Measurements from ENCODE around the gene RNF125.

RNF125 gene

DNA sequence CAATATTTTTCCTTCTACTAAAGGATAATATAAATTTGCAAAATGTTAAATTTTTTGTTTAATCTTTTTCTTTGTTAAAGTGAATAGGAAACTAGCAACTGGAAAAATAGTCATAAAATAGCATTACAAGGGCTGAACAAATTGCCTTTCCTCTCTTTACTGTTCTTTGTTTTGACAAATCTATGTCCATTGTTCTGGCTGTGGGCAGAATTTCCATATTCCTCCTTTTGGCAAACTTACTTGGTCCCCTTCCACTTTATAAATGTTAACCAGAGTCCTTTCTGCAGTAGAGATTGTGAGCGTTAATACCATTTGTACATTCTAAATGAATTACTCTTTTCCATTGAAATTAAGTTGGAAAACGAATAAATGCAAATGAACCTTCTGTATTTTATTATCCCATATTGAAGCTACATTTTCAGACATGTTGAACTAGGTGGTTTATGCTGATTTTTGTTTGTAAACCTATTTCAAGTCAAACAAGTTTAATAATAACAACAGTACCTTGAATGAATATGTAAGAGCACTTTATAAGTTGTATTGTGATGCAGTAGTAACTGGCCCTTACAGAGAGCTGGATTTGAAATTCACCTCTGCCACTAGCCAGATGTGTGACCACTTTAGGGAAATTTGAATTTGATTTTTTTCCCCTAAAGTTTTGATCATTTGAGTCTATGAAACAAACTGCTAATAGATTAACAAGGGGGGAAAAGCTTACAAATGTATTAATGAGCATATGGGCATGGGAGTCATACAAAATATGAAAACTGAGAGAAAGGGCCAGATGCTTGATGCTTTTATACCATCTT, 3.3 kb downstream of the RNF125 start:
- Histone ChIP-seq H3K9me3 (ENCODE audit: control insufficient read depth in 5 of 5, low read length in 5 of 5) (no peaks in the 10 kb centered on the region), H3K4me1 (ENCODE audit: control insufficient read depth in 5 of 5, insufficient read depth in 5 of 5, low read length in 5 of 5) (peaks cover 0 to 45% (median 42%) of the 10 kb centered on the region in 5 donors), H3K27me3 (ENCODE audit: control insufficient read depth in 5 of 5, insufficient read depth in 4 of 5, low read length in 5 of 5) (no peaks in the 10 kb centered on the region), H3K4me3 (ENCODE audit: low read depth in 1 of 5, low read length in 5 of 5) (no peak overlapping the region), H3K27ac (ENCODE audit: low read depth, low read length) (no peak overlapping the region), H3K9ac (ENCODE audit: low read length in 5 of 5) (peak overlapping the region in 1 of 5 donors; percentile 30), H3K36me3 (ENCODE audit: control insufficient read depth in 5 of 5, insufficient read depth in 5 of 5, low read length in 5 of 5) (no peaks in the 10 kb centered on the region)

DNA sequence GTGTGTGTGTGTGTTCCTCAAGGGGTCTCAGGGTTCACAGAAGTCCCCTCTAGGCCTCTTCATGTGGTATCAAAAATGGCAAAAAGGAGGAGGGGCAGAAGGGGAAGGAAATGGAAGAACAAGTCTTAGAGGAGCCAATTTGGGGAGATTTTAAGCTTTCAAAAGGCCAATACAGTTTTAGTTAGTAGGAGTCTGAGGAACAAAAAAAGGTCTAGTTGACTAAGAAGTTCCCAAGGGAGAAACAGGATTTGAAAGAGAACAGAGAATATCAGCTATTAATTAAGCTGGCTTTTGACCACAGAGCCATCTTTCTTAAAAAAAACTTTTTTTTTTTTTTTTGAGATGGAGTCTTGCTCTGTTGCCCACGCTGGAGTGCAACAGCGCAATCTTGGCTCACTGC, 7.1 kb downstream of the RNF125 start:
- Histone ChIP-seq H3K36me3 (ENCODE audit: control insufficient read depth in 5 of 5, insufficient read depth in 5 of 5, low read length in 5 of 5) (peaks cover 0 to under 1% (median 0%) of the 10 kb centered on the region in 5 donors), H3K9me3 (ENCODE audit: control insufficient read depth in 5 of 5, low read length in 5 of 5) (no peaks in the 10 kb centered on the region), H3K4me1 (ENCODE audit: control insufficient read depth in 5 of 5, insufficient read depth in 5 of 5, low read length in 5 of 5) (peaks cover 0 to 23% (median 13%) of the 10 kb centered on the region in 5 donors), H3K4me3 (ENCODE audit: low read depth in 1 of 5, low read length in 5 of 5) (no peak overlapping the region), H3K27ac (ENCODE audit: low read depth, low read length) (no peak overlapping the region), H3K27me3 (ENCODE audit: control insufficient read depth in 5 of 5, insufficient read depth in 4 of 5, low read length in 5 of 5) (no peaks in the 10 kb centered on the region), H3K9ac (ENCODE audit: low read length in 5 of 5) (no peak overlapping the region)

DNA sequence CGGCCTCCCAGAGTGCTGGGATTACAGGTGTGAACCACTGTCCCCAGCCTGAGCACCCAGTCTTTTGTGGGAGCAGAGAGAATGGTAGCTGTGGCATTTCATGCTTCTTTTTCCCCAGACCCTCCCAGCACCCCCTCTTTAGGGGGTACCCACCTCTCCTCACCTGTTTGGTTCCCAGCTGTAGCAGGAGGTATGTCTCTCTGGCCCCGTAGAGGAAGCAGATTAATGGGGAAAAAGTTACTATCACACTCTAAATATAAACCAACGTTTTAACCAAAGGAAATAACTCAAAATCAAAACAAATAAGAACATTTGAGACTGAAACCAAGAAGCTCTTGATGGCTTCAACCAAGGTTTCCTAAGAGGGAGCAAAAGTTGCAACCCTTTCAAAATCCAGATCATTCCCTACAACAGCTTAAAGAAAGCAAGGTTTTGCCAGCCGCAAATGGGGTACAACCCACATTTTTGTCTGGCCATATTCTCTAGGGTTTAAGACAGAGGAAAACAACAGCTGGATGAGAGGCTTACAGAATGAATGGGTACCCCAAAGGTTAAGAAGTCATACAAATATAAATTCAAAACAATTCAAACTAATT, 8.0 kb downstream of the RNF125 start:
- H3K27ac ChIP-seq (ENCODE audit: low read depth, low read length) = no peak overlapping the region
- no peaks in the 10 kb centered on the region for H3K9me3 ChIP-seq (ENCODE audit: control insufficient read depth in 5 of 5, low read length in 5 of 5)
- no peak overlapping the region for H3K9ac ChIP-seq (ENCODE audit: low read length in 5 of 5)
- peaks cover 0 to 4% (median 4%) of the 10 kb centered on the region in 5 donors for H3K36me3 ChIP-seq (ENCODE audit: control insufficient read depth in 5 of 5, insufficient read depth in 5 of 5, low read length in 5 of 5)
- peaks cover 0 to 16% (median 12%) of the 10 kb centered on the region in 5 donors for H3K4me1 ChIP-seq (ENCODE audit: control insufficient read depth in 5 of 5, insufficient read depth in 5 of 5, low read length in 5 of 5)
- H3K4me3 ChIP-seq (ENCODE audit: low read depth in 1 of 5, low read length in 5 of 5) = no peak overlapping the region
- no peaks in the 10 kb centered on the region for H3K27me3 ChIP-seq (ENCODE audit: control insufficient read depth in 5 of 5, insufficient read depth in 4 of 5, low read length in 5 of 5)

DNA sequence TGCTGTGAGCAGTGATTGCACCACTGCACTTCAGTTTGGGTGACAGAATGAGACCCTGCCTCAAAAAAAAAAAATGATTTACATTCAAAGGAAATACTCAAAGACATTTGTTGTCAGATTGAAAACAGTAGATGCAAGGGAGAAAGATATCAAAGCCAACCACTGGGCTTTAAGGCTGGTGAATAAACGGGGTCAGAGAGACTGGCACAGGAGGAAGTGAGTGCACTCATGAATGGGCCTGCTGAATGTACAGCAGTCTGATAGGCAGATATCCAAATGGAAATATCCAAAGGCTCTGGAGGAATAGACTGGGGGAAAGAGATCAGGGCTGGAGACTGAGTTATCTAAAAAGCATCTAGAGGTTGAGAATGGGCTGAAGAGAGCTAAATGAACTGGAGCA, 10.9 kb downstream of the RNF125 start:
- Histone ChIP-seq H3K36me3 (ENCODE audit: control insufficient read depth in 5 of 5, insufficient read depth in 5 of 5, low read length in 5 of 5) (peaks cover 0 to 8% (median 7%) of the 10 kb centered on the region in 5 donors), H3K9me3 (ENCODE audit: control insufficient read depth in 5 of 5, low read length in 5 of 5) (no peaks in the 10 kb centered on the region), H3K4me3 (ENCODE audit: low read depth in 1 of 5, low read length in 5 of 5) (no peak overlapping the region), H3K9ac (ENCODE audit: low read length in 5 of 5) (no peak overlapping the region), H3K27me3 (ENCODE audit: control insufficient read depth in 5 of 5, insufficient read depth in 4 of 5, low read length in 5 of 5) (no peaks in the 10 kb centered on the region), H3K27ac (ENCODE audit: low read depth, low read length) (no peak overlapping the region), H3K4me1 (ENCODE audit: control insufficient read depth in 5 of 5, insufficient read depth in 5 of 5, low read length in 5 of 5) (peaks cover 0 to 12% (median 8%) of the 10 kb centered on the region in 5 donors)

DNA sequence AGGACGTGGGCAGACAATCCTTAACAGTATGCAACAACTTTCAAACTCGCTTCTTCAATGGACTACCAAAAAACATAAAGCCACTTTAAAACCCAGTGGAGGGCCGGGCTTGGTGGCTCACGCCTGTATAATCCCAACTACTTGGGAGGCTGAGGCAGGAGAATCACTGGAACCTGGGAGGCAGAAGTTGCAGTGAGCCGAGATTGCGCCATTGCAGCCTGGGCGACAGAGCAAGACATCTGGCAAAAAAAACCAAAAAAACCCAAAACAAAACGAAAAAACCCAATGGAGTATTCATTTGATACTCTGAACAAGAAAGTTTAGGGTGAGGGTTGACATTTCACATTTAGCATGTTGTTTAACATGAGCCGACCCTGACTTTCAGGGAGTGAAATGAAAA, 14.0 kb downstream of the RNF125 start:
- Histone ChIP-seq H3K36me3 (ENCODE audit: control insufficient read depth in 5 of 5, insufficient read depth in 5 of 5, low read length in 5 of 5) (peaks cover 0 to 16% (median 13%) of the 10 kb centered on the region in 5 donors), H3K9ac (ENCODE audit: low read length in 5 of 5) (no peak overlapping the region), H3K4me3 (ENCODE audit: low read depth in 1 of 5, low read length in 5 of 5) (no peak overlapping the region), H3K27me3 (ENCODE audit: control insufficient read depth in 5 of 5, insufficient read depth in 4 of 5, low read length in 5 of 5) (no peaks in the 10 kb centered on the region), H3K4me1 (ENCODE audit: control insufficient read depth in 5 of 5, insufficient read depth in 5 of 5, low read length in 5 of 5) (peaks cover 0 to 3% (median 0%) of the 10 kb centered on the region in 5 donors), H3K9me3 (ENCODE audit: control insufficient read depth in 5 of 5, low read length in 5 of 5) (no peaks in the 10 kb centered on the region), H3K27ac (ENCODE audit: low read depth, low read length) (no peak overlapping the region)

DNA sequence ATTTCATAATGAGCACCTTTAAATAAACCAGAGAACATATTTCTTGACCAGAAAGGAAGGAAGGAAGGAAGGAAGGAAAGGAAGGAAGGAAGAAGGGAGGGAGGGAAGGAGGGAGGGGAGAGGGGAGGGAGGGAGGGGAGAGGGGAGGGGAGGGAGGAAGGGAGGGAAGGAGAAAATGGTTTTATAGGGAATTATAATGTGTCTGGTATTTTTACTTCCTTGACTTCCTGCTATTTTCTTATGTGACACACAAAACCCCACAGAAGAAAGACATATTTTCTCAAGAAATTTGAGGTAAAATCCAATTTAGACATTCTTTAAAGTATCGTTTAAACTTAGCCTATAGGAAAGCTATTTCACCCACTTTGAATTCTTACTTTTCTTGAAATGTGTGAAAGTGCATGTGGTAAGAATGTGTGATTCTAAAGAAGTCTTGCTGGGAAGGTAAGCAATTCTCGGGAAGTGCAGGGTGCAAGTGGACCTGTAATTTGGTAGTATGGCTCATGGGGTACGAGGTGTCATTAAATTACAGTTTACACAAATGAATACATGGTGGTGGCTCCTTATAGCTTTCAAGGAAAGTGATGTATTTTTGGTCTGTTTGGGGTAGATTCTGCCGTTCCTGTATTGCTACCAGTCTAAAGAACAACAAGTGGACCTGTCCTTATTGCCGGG, 18.0 kb downstream of the RNF125 start:
- Histone ChIP-seq H3K4me1 (ENCODE audit: control insufficient read depth in 5 of 5, insufficient read depth in 5 of 5, low read length in 5 of 5) (peaks cover 0 to 6% (median 3%) of the 10 kb centered on the region in 5 donors), H3K27me3 (ENCODE audit: control insufficient read depth in 5 of 5, insufficient read depth in 4 of 5, low read length in 5 of 5) (no peaks in the 10 kb centered on the region), H3K4me3 (ENCODE audit: low read depth in 1 of 5, low read length in 5 of 5) (no peak overlapping the region), H3K36me3 (ENCODE audit: control insufficient read depth in 5 of 5, insufficient read depth in 5 of 5, low read length in 5 of 5) (peaks cover 4 to 23% (median 17%) of the 10 kb centered on the region in 5 donors), H3K9ac (ENCODE audit: low read length in 5 of 5) (no peak overlapping the region), H3K27ac (ENCODE audit: low read depth, low read length) (no peak overlapping the region), H3K9me3 (ENCODE audit: control insufficient read depth in 5 of 5, low read length in 5 of 5) (no peaks in the 10 kb centered on the region)

DNA sequence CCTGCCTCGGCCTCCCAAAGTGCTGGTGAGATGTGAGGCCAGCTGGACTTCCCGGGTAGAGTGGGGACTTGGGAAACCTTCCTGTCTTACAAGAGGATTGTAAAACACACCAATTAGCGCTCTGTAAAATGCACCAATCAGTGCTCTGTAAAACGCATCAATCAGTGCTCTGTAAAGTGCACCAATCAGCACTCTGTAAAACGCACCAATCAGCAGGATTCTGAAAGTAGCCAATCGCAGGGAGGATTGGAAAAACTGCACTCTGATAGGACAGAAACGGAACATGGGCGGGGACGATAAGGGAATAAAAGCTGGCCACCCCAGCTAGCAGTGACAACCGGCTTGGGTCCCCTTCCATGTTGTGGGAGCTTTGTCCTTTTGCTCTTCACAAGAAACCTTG, 19.0 kb downstream of the RNF125 start:
- Histone ChIP-seq H3K4me3 (ENCODE audit: low read depth in 1 of 5, low read length in 5 of 5) (no peak overlapping the region), H3K9me3 (ENCODE audit: control insufficient read depth in 5 of 5, low read length in 5 of 5) (no peaks in the 10 kb centered on the region), H3K36me3 (ENCODE audit: control insufficient read depth in 5 of 5, insufficient read depth in 5 of 5, low read length in 5 of 5) (peaks cover 4 to 27% (median 20%) of the 10 kb centered on the region in 5 donors), H3K9ac (ENCODE audit: low read length in 5 of 5) (no peak overlapping the region), H3K27ac (ENCODE audit: low read depth, low read length) (no peak overlapping the region), H3K4me1 (ENCODE audit: control insufficient read depth in 5 of 5, insufficient read depth in 5 of 5, low read length in 5 of 5) (peaks cover 0 to 7% (median 3%) of the 10 kb centered on the region in 5 donors), H3K27me3 (ENCODE audit: control insufficient read depth in 5 of 5, insufficient read depth in 4 of 5, low read length in 5 of 5) (no peaks in the 10 kb centered on the region)

DNA sequence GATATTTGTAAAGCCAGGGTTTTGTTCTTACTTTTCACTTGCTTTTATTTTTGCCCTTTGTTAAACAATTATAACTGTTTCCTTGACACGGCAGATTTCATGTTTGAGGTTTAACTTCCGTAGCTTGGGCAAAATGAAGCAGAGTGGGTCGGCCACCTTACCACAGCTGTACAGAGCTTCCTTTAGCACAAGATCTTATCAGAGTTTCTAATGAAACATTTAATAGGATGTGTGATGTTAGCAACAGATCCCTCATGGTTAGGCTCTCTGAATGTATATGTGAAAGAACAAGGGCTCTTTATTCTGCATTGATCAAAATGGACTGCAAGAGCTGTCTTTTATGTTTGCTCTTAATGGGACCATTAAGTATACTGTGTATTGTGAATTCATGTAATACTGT, 22.3 kb downstream of the RNF125 start:
- Histone ChIP-seq H3K9me3 (ENCODE audit: control insufficient read depth in 5 of 5, low read length in 5 of 5) (no peaks in the 10 kb centered on the region), H3K36me3 (ENCODE audit: control insufficient read depth in 5 of 5, insufficient read depth in 5 of 5, low read length in 5 of 5) (peaks cover 8 to 36% (median 23%) of the 10 kb centered on the region in 5 donors), H3K27me3 (ENCODE audit: control insufficient read depth in 5 of 5, insufficient read depth in 4 of 5, low read length in 5 of 5) (no peaks in the 10 kb centered on the region), H3K9ac (ENCODE audit: low read length in 5 of 5) (no peak overlapping the region), H3K4me1 (ENCODE audit: control insufficient read depth in 5 of 5, insufficient read depth in 5 of 5, low read length in 5 of 5) (peaks cover 0 to 8% (median 3%) of the 10 kb centered on the region in 5 donors), H3K4me3 (ENCODE audit: low read depth in 1 of 5, low read length in 5 of 5) (no peak overlapping the region), H3K27ac (ENCODE audit: low read depth, low read length) (no peak overlapping the region)

DNA sequence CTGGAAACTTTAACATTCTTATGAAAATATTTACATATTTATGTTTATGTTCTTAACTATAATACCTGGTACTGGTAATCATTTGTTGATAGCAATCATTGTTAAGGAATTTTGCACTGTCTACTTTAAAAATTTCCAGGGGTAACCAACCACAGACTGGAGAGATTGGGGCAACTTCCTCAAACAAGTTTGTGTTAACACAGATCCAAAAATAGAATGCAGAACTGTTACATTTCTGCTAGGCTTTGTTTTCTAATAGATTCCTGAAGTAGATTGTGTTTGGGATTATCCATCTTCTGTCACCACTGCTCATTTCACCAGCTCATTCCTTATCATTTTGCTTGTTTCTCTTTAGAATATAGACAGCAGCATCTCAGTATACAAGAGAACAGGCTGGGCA, 23.7 kb downstream of the RNF125 start:
- Histone ChIP-seq H3K9me3 (ENCODE audit: control insufficient read depth in 5 of 5, low read length in 5 of 5) (no peaks in the 10 kb centered on the region), H3K4me3 (ENCODE audit: low read depth in 1 of 5, low read length in 5 of 5) (no peak overlapping the region)

More for the DNA sequence above, 23.7 kb downstream of the RNF125 start:
- Histone ChIP-seq H3K27me3 (ENCODE audit: control insufficient read depth in 5 of 5, insufficient read depth in 4 of 5, low read length in 5 of 5) (no peaks in the 10 kb centered on the region), H3K36me3 (ENCODE audit: control insufficient read depth in 5 of 5, insufficient read depth in 5 of 5, low read length in 5 of 5) (peaks cover 8 to 31% (median 28%) of the 10 kb centered on the region in 5 donors), H3K4me1 (ENCODE audit: control insufficient read depth in 5 of 5, insufficient read depth in 5 of 5, low read length in 5 of 5) (peaks cover 0 to 8% (median 0%) of the 10 kb centered on the region in 5 donors), H3K27ac (ENCODE audit: low read depth, low read length) (no peak overlapping the region), H3K9ac (ENCODE audit: low read length in 5 of 5) (no peak overlapping the region)
